Testis (tissue), 2 donors: ENCODE measurements around the gene TLE5.

Source experiments
- CTCF ChIP-seq, 3 experiments: fragments of 450-650 bp in 2 of 3; fragments of 200-600 bp in 1 of 3; sonication (generic) in 1 of 3; IDR thresholded peaks; one replicate each; pipeline ENCODE4 v1.5.1; 2016 to 2019; ENCODE audit warnings: antibody characterized with exemption in 3 of 3, mild to moderate bottlenecking in 2 of 3, moderate library complexity in 1 of 3
- POLR2A ChIP-seq: fragments of 450-650 bp; IDR thresholded peaks from one replicate; pipeline ENCODE4 v1.6.1; 2017; ENCODE audit warnings: antibody characterized with exemption, mild to moderate bottlenecking, moderate library complexity

DNA sequence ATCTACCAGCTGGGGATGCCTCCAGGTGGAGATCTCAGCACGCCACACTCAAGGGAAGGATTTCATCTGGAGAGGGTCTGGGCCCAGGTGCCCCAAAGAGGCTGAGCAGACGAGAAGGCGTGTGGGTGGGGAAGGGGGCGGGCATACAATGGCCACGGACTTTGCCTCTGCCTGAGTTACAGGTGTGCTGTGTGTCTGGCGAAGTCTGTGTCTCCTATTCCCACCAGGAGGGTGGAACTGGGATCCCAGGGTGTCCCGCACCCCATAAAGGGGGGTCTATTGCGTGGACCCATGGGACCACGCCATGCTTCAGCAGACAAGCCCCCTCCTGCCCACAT is 36.8 kb downstream of the TLE5 start:
- TF ChIP-seq CTCF (IDR thresholded peaks at IDR 0.05) (no peak), POLR2A (no peak)
